Endothelial cell of hepatic sinusoid (primary cell): ENCODE data around the gene POMT2.
"Not testable (repeated sequence)": the region's sequence is repeated elsewhere in the genome, so short reads cannot be mapped to it uniquely, and the experiment has no call there.

ENCODE experiments used
- in situ Hi-C: cut with HindIII; loops from 2 replicates; pipeline ENCODE4 v1.10.0; 2017; ENCODE audit warnings: low sequenced_read_pairs

The POMT2 gene

DNA sequence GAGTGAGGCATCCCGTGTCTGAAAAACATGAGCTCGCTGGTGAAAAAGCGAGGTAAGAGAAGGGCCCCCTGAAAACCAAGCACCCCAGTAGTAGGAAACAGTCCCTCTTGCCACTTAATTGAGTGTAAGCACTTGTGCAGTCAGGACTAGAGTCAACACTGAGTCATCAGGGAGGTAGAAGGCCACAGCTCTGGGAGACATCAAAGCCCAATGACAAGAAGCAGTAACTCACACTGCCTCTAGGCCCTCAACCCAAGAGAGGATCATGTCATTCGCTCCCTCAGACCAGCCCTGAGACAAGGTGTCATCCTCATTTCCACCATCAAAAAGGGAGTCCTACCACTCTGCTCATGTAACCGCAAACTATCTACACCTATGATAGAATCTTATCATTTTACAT is 17.8 kb downstream of the POMT2 start:
- in situ Hi-C loops: no loop called here

GRCh38 chr14:77301103-77301502 is 19.6 kb downstream of the POMT2 start:
- in situ Hi-C loops: no loop called here

DNA sequence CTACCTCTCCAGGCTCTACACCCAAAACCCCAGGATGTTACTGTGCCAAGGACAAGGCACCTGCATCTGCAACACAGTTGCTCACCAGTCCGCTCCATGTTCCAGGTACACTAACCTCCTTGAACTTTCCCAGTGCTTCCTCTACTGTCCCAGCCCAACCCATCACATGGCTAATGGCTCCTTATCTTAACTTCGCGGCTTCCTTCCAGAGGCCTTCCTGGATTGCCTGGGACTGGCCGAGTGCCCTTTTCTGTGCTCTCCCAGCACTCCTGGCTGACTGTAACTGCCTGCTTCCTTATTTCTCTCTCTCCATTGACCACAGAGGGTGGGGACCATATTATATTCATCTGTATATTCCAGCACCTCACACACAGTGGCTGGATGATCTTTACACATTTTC is 20.9 kb downstream of the POMT2 start:
- in situ Hi-C loops: no loop called here

GRCh38 chr14:77296906-77297305 is 23.8 kb downstream of the POMT2 start:
- in situ Hi-C loops: no loop called here

GRCh38 chr14:77296155-77296554 is 24.5 kb downstream of the POMT2 start:
- in situ Hi-C loops: no loop called here

- in situ Hi-C loops: no loop called here
Measured at GRCh38 chr14:77290705-77291104, 30.0 kb downstream of the POMT2 start.

- in situ Hi-C loops: no loop called here
Measured at GRCh38 chr14:77286576-77286975, 34.1 kb downstream of the POMT2 start.

DNA sequence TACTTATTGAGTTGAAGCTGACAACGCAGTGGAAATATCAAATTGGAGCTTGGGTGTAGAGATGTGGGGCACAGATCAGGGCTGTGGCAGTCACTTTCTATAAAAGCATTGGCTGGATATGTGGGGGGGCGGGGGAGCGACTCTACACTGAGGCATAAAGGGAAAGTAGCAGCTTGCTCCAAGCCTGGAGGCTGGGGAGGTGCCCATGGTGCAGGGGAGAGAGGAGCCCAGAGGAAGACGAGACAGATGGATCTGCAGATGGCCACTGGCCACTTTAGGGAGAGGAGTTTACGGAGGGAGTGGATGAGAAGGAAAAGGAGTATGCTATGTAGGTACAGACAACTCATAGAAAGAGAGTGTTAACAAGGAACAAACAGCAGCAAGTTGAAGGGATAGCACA is 36.2 kb downstream of the POMT2 start:
- in situ Hi-C loops: no loop called here

GRCh38 chr14:77284066-77284465 is 36.6 kb downstream of the POMT2 start:
- in situ Hi-C loops: no loop called here

DNA sequence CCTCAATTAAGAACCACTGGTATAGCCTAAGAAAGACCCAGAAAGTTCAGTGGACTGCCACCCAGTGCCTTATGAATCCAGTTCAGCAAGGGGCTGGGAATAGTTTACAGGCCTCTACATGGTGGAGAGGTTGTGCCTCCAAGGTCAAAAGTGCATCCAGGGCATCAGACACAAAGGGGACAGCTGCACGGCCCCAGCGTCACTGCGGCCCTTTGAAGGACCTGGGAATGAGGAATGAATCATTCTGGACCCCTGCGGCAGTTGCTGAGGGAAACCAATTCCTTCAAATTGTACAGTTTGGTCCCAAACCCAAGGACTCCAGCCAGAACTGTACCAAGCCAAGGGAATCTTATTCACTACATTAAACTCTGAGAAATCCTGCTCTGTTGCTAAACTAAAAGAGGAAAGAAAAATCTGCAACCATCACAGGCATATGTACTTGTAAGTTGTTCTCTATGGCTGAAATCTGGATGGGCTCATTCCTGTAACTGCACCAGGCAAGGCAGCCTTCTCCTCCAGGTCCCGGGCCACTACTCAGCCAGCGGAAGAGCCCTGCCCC is 38.8 kb downstream of the POMT2 start:
- in situ Hi-C loops: no loop called here

- in situ Hi-C loops: not testable (repeated sequence)
Measured at GRCh38 chr14:77280921-77281320, 39.8 kb downstream of the POMT2 start.

- in situ Hi-C loops: no loop called here
Measured at GRCh38 chr14:77279719-77280118, 41.0 kb downstream of the POMT2 start.

DNA sequence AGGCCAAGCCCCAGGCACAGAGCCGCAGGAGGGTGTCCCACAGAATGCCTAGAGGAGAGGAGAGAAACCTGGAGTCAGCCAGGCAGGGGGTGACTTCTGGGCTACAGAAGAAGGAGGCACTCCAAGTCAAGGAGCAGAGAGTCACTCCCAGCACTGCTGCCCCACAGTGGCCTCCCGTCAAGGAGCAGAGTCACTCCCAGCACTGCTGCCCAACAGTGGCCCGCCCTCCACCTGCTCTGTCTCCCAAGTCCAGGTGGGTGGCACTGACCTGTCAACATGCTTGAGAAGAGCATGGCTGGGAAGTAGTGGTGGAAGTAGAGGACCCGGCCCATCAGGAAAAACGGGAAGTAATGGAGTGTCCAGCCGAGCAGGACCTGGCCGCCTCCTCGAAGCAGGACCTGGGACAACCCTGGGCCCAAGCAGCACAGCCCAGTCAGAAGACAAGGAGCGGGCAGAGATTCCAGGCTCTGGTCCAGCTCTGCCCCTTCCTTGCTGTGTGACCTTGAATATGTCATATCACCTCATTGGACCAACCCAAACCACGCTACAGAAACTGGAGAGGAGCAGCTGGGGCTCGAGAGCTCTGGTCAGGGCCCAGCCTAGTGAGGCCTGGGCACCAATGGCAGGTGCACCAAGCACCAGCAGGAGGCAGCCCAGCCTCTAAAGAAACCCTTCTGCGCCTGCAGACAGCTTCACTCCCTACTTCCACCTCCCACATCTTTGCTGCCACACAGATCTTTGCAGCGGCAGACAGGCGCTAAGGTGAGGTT is 42.0 kb downstream of the POMT2 start:
- in situ Hi-C loops: no loop called here

DNA sequence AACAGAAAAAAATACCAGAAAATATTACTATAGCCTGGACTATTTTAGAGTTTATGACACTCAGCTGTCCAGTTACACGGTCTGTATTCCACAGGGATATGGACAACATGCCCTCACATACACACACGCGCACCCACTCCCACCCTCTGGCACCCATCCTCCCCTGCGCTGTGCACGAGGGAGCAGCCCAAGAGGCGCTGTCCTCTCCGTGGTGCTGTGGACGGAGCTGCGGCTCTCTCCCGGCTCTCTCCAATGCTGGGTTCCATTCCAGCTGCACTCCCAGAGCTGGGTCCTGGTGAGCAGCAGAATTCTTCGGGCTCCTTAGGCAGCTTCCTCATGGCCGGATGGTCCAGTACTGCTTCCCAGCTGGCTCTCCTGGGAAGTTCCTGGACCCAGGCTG is 43.7 kb downstream of the POMT2 start:
- in situ Hi-C loops: no loop called here

DNA sequence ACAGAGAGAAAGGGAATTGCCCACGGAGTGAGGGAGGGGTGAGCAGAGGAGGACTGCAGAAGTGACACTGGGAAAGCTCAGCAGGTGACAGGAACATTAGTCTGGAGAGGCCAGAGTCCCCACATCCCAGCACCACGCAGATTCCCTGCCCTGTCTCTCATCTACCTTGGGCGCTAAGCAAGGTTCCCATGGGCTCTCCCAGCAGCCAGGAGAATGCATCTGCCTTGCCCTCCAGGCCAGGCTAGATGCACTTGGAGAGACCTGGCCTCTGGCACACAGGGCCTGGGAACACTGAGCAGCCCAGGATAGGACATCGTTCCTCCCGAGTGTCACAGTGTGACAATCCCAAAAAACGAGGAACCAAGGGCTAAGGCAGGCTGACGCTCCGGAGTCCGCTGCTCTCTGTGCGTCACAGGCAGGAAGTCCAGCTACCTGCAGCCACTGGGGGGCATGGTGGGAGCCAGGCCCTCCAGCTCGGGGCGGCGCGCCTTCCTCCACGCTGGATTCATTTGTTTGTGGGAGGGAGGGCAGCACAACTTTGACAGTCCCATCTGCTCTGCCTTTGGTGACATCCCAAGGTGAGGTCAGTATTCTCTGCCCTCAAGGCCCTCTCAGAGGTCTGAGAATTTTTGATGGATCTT is 44.3 kb downstream of the POMT2 start:
- in situ Hi-C loops: no loop called here

DNA sequence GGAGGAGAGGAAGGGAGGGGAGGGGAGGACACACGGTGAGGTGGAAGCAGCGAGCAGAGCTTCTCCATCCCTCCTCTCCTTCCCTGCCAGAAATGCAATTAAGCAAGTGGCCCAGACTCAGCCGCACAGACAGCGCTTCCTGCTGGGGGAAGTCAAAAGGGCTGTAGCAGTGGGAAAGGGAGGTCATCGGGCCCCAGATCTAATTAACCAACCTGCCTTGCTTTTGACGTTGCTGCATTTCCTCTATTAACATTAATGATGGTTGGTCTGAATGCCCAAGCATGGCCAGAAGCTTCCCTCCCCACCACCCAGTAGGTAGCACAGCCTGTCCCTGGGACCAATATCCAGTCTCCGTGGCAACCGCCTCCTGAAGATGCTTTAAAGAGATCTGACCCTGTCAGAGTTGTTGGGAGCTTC is 45.1 kb downstream of the POMT2 start:
- in situ Hi-C loops: no loop called here

GRCh38 chr14:77275041-77275580 is 45.6 kb downstream of the POMT2 start:
- in situ Hi-C loops: no loop called here

- in situ Hi-C loops: no loop called here
Measured at GRCh38 chr14:77273796-77274195, 46.9 kb downstream of the POMT2 start.

- in situ Hi-C loops: no loop called here
Measured at GRCh38 chr14:77272261-77272660, 48.4 kb downstream of the POMT2 start.

- in situ Hi-C loops: no loop called here
Measured at GRCh38 chr14:77271113-77271710, 49.5 kb downstream of the POMT2 start, which contains the start of gene NGB. Gene NGB (minus strand): TSS chr14:77271206. CDS start chr14:77270937, 269 bp downstream.

- in situ Hi-C loops: no loop called here
Measured at GRCh38 chr14:77270361-77271112, 50.1 kb downstream of the POMT2 start.
